ENCODE data around the gene PFKFB3.
"Not testable (repeated sequence)": the region's sequence is repeated elsewhere in the genome, so short reads cannot be mapped to it uniquely, and the experiment has no call there.

The PFKFB3 gene

DNA sequence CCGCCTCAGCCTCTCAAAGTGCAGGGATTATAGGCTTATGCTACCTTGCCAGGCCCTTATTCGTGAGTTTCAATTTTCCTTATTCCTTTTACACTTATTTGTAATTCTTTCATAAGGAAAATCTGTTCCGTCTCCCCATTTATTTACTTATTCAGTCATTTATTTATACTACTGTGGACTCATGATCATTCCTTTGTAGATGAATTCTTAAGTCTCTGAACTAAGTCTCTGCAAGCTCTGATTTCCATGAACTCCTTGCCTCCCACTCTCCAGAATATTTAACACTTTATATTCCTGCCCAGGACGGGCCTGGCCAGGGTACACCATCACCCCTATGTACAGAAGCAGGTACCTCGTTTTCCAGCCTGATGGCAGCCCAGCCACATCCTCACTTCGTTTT lies 39.4 kb downstream of the PFKFB3 start:
- no peaks in the 10 kb centered on the region for H3K9me3 ChIP-seq

DNA sequence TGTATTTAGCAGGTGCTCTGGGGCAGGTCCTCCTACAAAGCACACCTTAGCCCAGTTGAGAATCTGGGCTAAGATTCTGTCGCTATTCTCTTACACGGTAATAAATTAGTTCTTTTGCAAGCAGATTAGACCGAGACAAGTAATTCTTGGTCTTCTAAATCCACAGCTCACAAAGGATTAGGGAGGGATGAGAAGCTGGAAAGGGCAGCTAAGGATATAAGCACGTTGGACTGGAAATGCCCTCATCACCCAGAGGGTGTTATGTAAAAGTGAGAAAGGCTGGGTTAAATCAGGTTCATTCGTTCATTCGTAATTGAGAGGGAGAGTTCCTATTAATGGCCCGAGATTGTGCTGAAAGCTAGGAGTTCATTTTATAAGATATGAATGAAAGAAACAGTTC lies 41.8 kb downstream of the PFKFB3 start:
- H3K9me3 ChIP-seq = no peaks in the 10 kb centered on the region
- H4K20me1 ChIP-seq = no peaks in the 10 kb centered on the region
- no peaks in the 10 kb centered on the region for H3K27me3 ChIP-seq
- H3K9ac ChIP-seq = no peak overlapping the region
- no peak for TF ChIP-seq Cebpa-rat (IDR thresholded peaks at IDR 0.05)
- peaks cover 6% of the 10 kb centered on the region for H3K4me1 ChIP-seq
- H3K27ac ChIP-seq = no peak overlapping the region
- H3K4me2 ChIP-seq = no peak overlapping the region
- H3K4me3 ChIP-seq = no peak overlapping the region
- H3K36me3 ChIP-seq = peaks cover 48% of the 10 kb centered on the region; the same call in 1 of the 2 replicates

More for the DNA sequence above, 39.4 kb downstream of the PFKFB3 start:
- no peak overlapping the region for H3K4me3 ChIP-seq
- peaks cover 61% of the 10 kb centered on the region; the same call in 1 of the 2 replicates for H3K36me3 ChIP-seq
- TF ChIP-seq Cebpa-rat (IDR thresholded peaks at IDR 0.05) = no peak
- no peaks in the 10 kb centered on the region for H4K20me1 ChIP-seq
- H3K27ac ChIP-seq = no peak overlapping the region
- no peaks in the 10 kb centered on the region for H3K27me3 ChIP-seq
- no peak overlapping the region for H3K9ac ChIP-seq
- no peak overlapping the region for H3K4me2 ChIP-seq
- H3K4me1 ChIP-seq = peaks cover 15% of the 10 kb centered on the region

DNA sequence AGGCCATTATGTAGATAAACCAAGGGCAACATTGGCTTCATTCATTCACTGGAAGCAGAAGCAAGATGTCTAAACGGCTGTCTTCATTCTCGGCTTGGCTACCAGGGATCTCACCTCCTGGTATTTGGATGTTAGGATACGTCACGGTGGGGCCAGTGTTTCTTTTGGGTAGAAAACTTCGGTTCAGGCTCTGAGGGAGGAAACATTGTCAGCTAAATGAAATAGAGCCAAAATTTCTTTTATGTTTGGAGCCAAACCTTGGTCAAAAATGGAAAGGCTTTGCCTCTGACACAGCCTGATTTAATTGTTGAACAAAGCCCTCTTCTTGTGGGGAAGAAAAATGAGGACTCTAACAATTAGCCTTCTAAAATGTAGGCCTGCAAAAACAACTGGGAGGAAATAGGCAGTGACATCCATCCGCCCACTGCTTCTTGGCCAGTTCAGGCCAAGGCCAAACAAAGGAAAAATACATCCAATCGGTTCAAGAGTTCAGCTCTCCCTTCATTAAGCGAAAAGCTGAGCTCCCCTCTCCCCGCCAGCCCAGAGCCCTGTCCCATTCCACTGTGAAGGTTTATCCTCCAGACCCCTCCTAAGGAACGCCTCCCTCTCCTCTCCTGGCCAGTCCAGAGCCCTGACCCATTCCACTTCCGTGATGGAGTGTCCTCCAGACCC lies 44.4 kb downstream of the PFKFB3 start:
- H3K27me3 ChIP-seq = no peaks in the 10 kb centered on the region
- no peak overlapping the region for H3K4me2 ChIP-seq
- peaks cover 17% of the 10 kb centered on the region for H3K4me1 ChIP-seq
- no peak overlapping the region for H3K9ac ChIP-seq
- H4K20me1 ChIP-seq = no peaks in the 10 kb centered on the region
- H3K9me3 ChIP-seq = no peaks in the 10 kb centered on the region
- no peak overlapping the region for H3K27ac ChIP-seq
- no peak overlapping the region for H3K4me3 ChIP-seq
- H3K36me3 ChIP-seq = peaks cover 40% of the 10 kb centered on the region; the same call in 1 of the 2 replicates
- no peak for TF ChIP-seq Cebpa-rat (IDR thresholded peaks at IDR 0.05)

DNA sequence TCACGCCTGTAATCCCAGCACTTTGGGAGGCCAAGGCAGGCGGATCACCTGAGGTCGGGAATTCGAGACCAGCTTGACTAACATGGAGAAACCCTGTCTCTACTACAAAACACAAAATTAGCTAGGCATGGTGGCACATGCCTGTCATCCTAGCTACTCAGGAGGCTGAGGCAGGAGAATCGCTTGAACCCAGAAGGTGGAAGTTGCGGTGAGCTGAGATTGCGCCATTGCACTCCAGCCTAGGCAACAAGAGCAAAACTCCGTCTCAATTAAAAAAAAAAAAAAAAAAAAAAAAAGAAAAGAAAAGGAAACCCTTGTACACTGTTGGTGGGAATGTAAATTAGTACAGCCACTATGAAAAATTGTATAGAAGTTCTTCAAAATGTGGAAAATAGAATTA lies 46.2 kb downstream of the PFKFB3 start:
- H4K20me1 ChIP-seq, H3K9ac ChIP-seq, H3K27ac ChIP-seq, H3K9me3 ChIP-seq, H3K4me3 ChIP-seq, H3K4me2 ChIP-seq, H3K27me3 ChIP-seq: not testable (repeated sequence)
- Histone ChIP-seq H3K36me3 (peaks cover 30% of the 10 kb centered on the region; the same call in 1 of the 2 replicates), H3K4me1 (peaks cover 17% of the 10 kb centered on the region)

DNA sequence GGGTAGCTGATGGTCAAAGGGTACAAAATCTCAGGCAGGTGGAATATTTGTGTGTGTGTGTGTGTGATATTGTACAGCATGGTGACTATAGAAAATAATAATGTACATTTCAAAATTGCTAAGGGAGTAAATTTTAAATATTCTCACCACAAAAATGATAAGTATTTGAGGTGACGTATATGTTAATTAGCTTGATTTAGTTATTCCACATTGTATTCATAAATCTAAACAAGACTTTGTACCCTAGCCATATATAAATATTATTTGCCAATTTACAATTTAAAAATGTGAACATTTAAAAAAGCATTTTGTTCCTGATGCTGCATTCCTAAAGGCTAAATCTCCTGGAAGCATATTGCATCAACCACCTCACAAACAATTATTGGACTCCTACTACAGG lies 47.0 kb downstream of the PFKFB3 start:
- Histone ChIP-seq H3K27me3 (no peaks in the 10 kb centered on the region), H3K9ac (no peak overlapping the region), H4K20me1 (no peaks in the 10 kb centered on the region), H3K9me3 (no peaks in the 10 kb centered on the region), H3K27ac (no peak overlapping the region), H3K36me3 (peaks cover 27% of the 10 kb centered on the region; the same call in 1 of the 2 replicates), H3K4me3 (no peak overlapping the region), H3K4me2 (peak overlapping the region; percentile 48; the same call in 1 of the 2 replicates), H3K4me1 (peaks cover 17% of the 10 kb centered on the region)
- TF ChIP-seq Cebpa-rat (IDR thresholded peaks at IDR 0.05) = no peak

DNA sequence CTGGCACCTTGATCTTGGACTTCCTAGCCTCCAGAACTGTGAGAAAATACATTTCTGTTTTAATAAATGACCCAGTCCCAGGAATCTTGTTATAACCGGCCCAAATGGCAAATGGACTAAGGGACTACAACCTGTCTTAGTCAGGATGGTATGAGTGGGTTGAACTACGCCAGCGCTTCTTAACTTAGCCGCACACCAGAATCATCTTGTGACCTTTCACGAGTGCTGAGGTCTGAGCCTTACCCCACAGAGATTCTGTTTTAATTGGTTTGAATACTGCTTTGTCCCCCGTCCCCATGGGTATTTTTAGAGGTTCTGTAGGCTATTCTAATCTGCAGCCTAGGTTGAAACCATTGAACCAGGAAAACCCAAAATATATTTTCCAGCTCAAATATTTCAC lies 48.0 kb downstream of the PFKFB3 start:
- H3K9ac ChIP-seq = no peak overlapping the region
- no peak overlapping the region for H3K27ac ChIP-seq
- no peak overlapping the region for H3K4me3 ChIP-seq
- H3K36me3 ChIP-seq = peaks cover 29% of the 10 kb centered on the region
- no peaks in the 10 kb centered on the region for H4K20me1 ChIP-seq
- 0 out of 2 replicates have a peak, but pooled peaks cover 2% of the 10 kb centered on the region for H3K9me3 ChIP-seq
- H3K4me1 ChIP-seq = peaks cover 17% of the 10 kb centered on the region
- H3K4me2 ChIP-seq = peak overlapping the region; percentile 48
- H3K27me3 ChIP-seq = no peaks in the 10 kb centered on the region
- TF ChIP-seq Cebpa-rat (IDR thresholded peaks at IDR 0.05) = no peak

DNA sequence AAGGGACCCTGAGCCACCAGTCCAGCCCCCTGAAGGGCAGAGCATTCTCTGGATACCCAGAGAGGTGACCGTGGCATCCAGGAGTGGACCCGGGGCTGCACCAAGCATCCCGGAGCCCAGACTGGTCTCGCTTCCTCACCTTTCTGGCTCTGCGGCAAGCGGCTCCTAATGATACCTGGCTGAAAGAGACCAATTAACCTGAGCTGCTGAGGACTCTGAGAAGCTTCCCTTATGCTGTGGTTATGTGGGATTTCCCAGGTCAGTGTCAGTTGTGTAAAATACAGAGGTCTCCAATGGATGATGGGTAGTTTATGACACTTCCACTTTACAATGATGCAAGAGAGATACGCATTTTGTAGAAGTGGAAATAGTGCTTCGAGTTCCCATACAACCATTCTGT lies 51.5 kb downstream of the PFKFB3 start:
- H4K20me1 ChIP-seq = no peaks in the 10 kb centered on the region
- H3K4me3 ChIP-seq = no peak overlapping the region
- peaks cover 26% of the 10 kb centered on the region for H3K36me3 ChIP-seq
- no peak overlapping the region for H3K9ac ChIP-seq
- no peaks in the 10 kb centered on the region for H3K27me3 ChIP-seq
- no peak overlapping the region for H3K4me2 ChIP-seq
- no peak overlapping the region for H3K27ac ChIP-seq
- H3K4me1 ChIP-seq = peaks cover 30% of the 10 kb centered on the region
- no peak for TF ChIP-seq Cebpa-rat (IDR thresholded peaks at IDR 0.05)
- peaks cover 18% of the 10 kb centered on the region for H3K9me3 ChIP-seq

DNA sequence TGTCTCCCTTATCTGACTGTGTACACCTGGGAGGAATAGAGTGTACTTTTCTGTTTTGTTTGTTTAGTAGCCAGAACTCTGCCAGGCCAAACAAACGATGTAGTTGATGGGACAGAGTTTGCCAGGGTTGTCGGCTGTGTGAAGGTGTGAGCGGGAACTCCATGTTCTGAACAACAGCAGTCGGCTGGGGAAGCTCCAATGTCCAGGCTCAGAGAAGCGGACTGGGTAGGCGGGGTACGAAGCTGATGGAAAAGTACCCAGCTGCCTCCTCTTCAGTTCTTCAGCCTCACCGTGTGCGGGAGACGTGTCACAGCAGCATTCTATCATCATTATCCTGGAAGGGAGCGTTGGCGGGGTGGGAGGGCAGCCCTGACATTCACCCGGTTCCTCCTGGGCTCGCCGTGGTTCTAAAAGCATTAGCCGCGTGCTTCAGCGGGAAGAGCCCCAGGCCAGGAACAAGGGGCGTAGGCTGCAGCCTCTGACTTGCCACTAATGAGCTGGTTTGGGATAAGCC lies 52.9 kb downstream of the PFKFB3 start:
- H3K4me3 ChIP-seq = no peak overlapping the region
- H3K36me3 ChIP-seq = peaks cover 23% of the 10 kb centered on the region
- H3K4me1 ChIP-seq = peaks cover 34% of the 10 kb centered on the region
- TF ChIP-seq Cebpa-rat (IDR thresholded peaks at IDR 0.05) = no peak
- H3K9ac ChIP-seq = no peak overlapping the region
- H3K9me3 ChIP-seq = peaks cover 18% of the 10 kb centered on the region
- no peaks in the 10 kb centered on the region for H3K27me3 ChIP-seq
- no peak overlapping the region for H3K27ac ChIP-seq
- no peaks in the 10 kb centered on the region for H4K20me1 ChIP-seq
- no peak overlapping the region for H3K4me2 ChIP-seq

DNA sequence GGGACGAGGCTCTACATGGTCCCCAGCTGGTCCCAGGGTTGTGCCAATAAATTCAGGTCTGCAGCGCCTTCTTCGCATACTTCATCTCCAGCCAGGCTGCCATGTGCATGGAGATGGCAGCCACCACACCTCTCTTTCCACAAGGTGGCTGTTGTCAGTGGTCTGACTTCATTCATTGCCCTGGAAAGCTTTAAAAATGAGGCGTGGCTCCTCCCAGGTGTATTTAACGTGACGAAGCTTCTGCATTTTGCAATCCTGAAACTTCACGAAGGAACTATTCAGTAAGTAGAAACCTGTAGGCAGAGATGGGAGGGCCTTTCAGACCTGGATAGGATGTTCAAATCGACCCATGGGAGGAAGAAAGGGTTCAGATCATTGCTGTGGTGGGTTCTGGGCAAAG lies 53.7 kb downstream of the PFKFB3 start:
- Histone ChIP-seq H3K4me3 (no peak overlapping the region), H3K4me1 (peaks cover 31% of the 10 kb centered on the region), H3K9me3 (peaks cover 26% of the 10 kb centered on the region), H3K36me3 (peaks cover 23% of the 10 kb centered on the region), H4K20me1 (no peaks in the 10 kb centered on the region), H3K27ac (no peak overlapping the region), H3K27me3 (no peaks in the 10 kb centered on the region), H3K9ac (no peak overlapping the region), H3K4me2 (no peak overlapping the region)
- no peak for TF ChIP-seq Cebpa-rat (IDR thresholded peaks at IDR 0.05)

DNA sequence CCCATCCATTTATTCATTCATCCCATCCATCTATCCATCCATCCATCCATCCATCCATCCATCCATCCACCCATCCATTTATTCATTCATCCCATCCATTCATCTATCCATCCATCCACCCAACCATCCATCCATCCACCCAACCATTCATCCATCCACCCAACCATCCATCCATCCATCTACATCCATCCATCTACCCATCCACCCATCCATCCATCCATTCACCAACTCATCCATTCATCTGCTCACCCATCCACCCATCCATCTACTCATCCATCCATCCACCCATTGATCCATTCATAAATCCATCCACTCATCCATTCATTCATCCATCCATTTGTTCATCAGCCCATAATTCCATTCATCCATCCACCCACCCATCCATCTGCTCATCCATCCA lies 56.4 kb downstream of the PFKFB3 start:
- H3K4me2 ChIP-seq = peak overlapping the region; percentile 38

More for the DNA sequence above, 56.4 kb downstream of the PFKFB3 start:
- Histone ChIP-seq H4K20me1 (no peaks in the 10 kb centered on the region), H3K9me3 (peaks cover 53% of the 10 kb centered on the region), H3K4me3 (no peak overlapping the region), H3K36me3 (peaks cover 26% of the 10 kb centered on the region), H3K27ac (no peak overlapping the region), H3K4me1 (peaks cover 31% of the 10 kb centered on the region), H3K9ac (no peak overlapping the region), H3K27me3 (no peaks in the 10 kb centered on the region)
- TF ChIP-seq Cebpa-rat (IDR thresholded peaks at IDR 0.05) = no peak

All from BLaER1 (cell line).